HG02852 (cell line): ENCODE results near the gene PKHD1.

ENCODE experiments used
- ATAC-seq: cut with Tn5 transposase; IDR thresholded peaks from one replicate; pipeline ENCODE4 v1.9.1; 2021; ENCODE audit warnings: mild to moderate bottlenecking, moderate library complexity; ENCODE audit not compliant: unreplicated experiment

PKHD1 gene

GRCh38 chr6:51571168-51571567, 516.2 kb downstream of the PKHD1 start:
- no peak for ATAC-seq

- no peak for ATAC-seq
These were observed 517.1 kb downstream of the PKHD1 start for GRCh38 chr6:51570168-51570921.

GRCh38 chr6:51569594-51569993, 517.8 kb downstream of the PKHD1 start:
- no peak for ATAC-seq

GRCh38 chr6:51568771-51569170, 518.6 kb downstream of the PKHD1 start:
- no peak for ATAC-seq

- no peak for ATAC-seq
These were observed 521.9 kb downstream of the PKHD1 start for GRCh38 chr6:51565472-51565871.
